Activated CD4-positive, alpha-beta T cell treated with anti-CD3 and anti-CD28 coated beads, Interleukin-2, amount 10 ng/mL, durations not matched to agents 24 days and 14 days (primary cell): ENCODE data around the gene RAB35. TPM values are rescaled to one million over a fixed set of nuclear protein-coding genes. Genes with fewer than 3 reads are reported as not detected.
A peak's percentile ranks its signal among the peaks of the same experiment; 100 is the strongest.

Experiments
- DNase-seq: peaks from one replicate; pipeline ENCODE4 v3.0.0; 2022
- H3K27ac Mint-ChIP-seq: one replicate; pipeline ENCODE4 v1.8.0; 2022; ENCODE audit warnings: mild to moderate bottlenecking, mixed read lengths
- H3K27me3 Mint-ChIP-seq: one replicate; pipeline ENCODE4 v1.8.0; 2022; ENCODE audit warnings: mixed read lengths
- H3K36me3 Mint-ChIP-seq: one replicate; pipeline ENCODE4 v1.8.0; 2022; ENCODE audit warnings: low read depth, mild to moderate bottlenecking, mixed read lengths
- H3K4me1 Mint-ChIP-seq: one replicate; pipeline ENCODE4 v1.8.0; 2021; ENCODE audit warnings: mixed read lengths
- H3K4me3 Mint-ChIP-seq: one replicate; pipeline ENCODE4 v1.8.0; 2022; ENCODE audit warnings: mild to moderate bottlenecking, moderate library complexity, mixed read lengths
- H3K9me3 Mint-ChIP-seq: one replicate; pipeline ENCODE4 v1.8.0; 2021; ENCODE audit warnings: mixed read lengths
- intact Hi-C: fragments of 100-400 bp; cut with micrococcal nuclease; formaldehyde crosslinking; loops from one replicate; pipeline ENCODE4 v1.15.1; 2023
- total RNA-seq: library from RNA; stranded (reverse); gene quantifications from 2 replicates; pipeline ENCODE4 v1.2.3, GENCODE V29; 2022

RAB35 gene
- total RNA-seq, 1 donor from 2014 or later, result 83.3 TPM

- Mint-ChIP-seq H3K27me3 (no peaks in the 10 kb centered on the region), H3K36me3 (peaks cover 54% of the 10 kb centered on the region), H3K4me3 (peak overlapping the region; percentile 12), H3K9me3 (no peaks in the 10 kb centered on the region), H3K4me1 (peaks cover 47% of the 10 kb centered on the region), H3K27ac (peak overlapping the region; percentile 89)
- intact Hi-C loops, result loop anchor here (10.0 kb wide), 1 partner anchor 155 kb away; the partner anchor contains the start of gene PXN
- no peak for DNase-seq
Observed at GRCh38 chr12:120109570-120110267, 6.8 kb downstream of the RAB35 start.

GRCh38 chr12:120106151-120106550, 10.4 kb downstream of the RAB35 start:
- intact Hi-C loops, result no loop called here
- no peaks in the 10 kb centered on the region for H3K27me3 Mint-ChIP-seq
- no peak overlapping the region for H3K27ac Mint-ChIP-seq
- H3K4me1 Mint-ChIP-seq, result peaks cover 34% of the 10 kb centered on the region
- DNase-seq, result no peak
- H3K4me3 Mint-ChIP-seq, result no peak overlapping the region
- peaks cover 49% of the 10 kb centered on the region for H3K36me3 Mint-ChIP-seq
- H3K9me3 Mint-ChIP-seq, result no peaks in the 10 kb centered on the region

- no peak overlapping the region for H3K27ac Mint-ChIP-seq
- no peak for DNase-seq
- intact Hi-C loops, result no loop called here
- H3K4me3 Mint-ChIP-seq, result no peak overlapping the region
- peaks cover 20% of the 10 kb centered on the region for H3K4me1 Mint-ChIP-seq
- H3K9me3 Mint-ChIP-seq, result no peaks in the 10 kb centered on the region
- H3K27me3 Mint-ChIP-seq, result no peaks in the 10 kb centered on the region
- H3K36me3 Mint-ChIP-seq, result peaks cover 46% of the 10 kb centered on the region
Observed at GRCh38 chr12:120103371-120103770, 13.2 kb downstream of the RAB35 start.

GRCh38 chr12:120103044-120103338, 13.6 kb downstream of the RAB35 start:
- H3K27ac Mint-ChIP-seq, result no peak overlapping the region
- H3K4me3 Mint-ChIP-seq, result no peak overlapping the region
- intact Hi-C loops, result no loop called here
- DNase-seq, result no peak
- peaks cover 46% of the 10 kb centered on the region for H3K36me3 Mint-ChIP-seq
- no peaks in the 10 kb centered on the region for H3K9me3 Mint-ChIP-seq
- peaks cover 20% of the 10 kb centered on the region for H3K4me1 Mint-ChIP-seq
- no peaks in the 10 kb centered on the region for H3K27me3 Mint-ChIP-seq

GRCh38 chr12:120102189-120103043, 14.1 kb downstream of the RAB35 start:
- Mint-ChIP-seq H3K36me3 (peaks cover 46% of the 10 kb centered on the region), H3K4me1 (peaks cover 18% of the 10 kb centered on the region), H3K27me3 (no peaks in the 10 kb centered on the region), H3K4me3 (no peak overlapping the region), H3K9me3 (no peaks in the 10 kb centered on the region), H3K27ac (peak overlapping the region; percentile 25)
- DNase-seq, result no peak
- intact Hi-C loops, result no loop called here

GRCh38 chr12:120101617-120102016, 14.9 kb downstream of the RAB35 start:
- H3K9me3 Mint-ChIP-seq, result no peaks in the 10 kb centered on the region
- H3K27ac Mint-ChIP-seq, result peak overlapping the region; percentile 80
- peak overlapping the region; percentile 48 for H3K4me3 Mint-ChIP-seq
- H3K36me3 Mint-ChIP-seq, result peaks cover 45% of the 10 kb centered on the region
- no peaks in the 10 kb centered on the region for H3K27me3 Mint-ChIP-seq
- peaks cover 18% of the 10 kb centered on the region for H3K4me1 Mint-ChIP-seq
- intact Hi-C loops, result no loop called here
- no peak for DNase-seq

GRCh38 chr12:120101182-120101581, 15.4 kb downstream of the RAB35 start:
- Mint-ChIP-seq H3K9me3 (no peaks in the 10 kb centered on the region), H3K4me3 (peak overlapping the region; percentile 48), H3K36me3 (peaks cover 47% of the 10 kb centered on the region), H3K4me1 (peaks cover 17% of the 10 kb centered on the region), H3K27ac (peak overlapping the region; percentile 80), H3K27me3 (no peaks in the 10 kb centered on the region)
- intact Hi-C loops, result no loop called here
- DNase-seq, result no peak

GRCh38 chr12:120100630-120101029, 15.9 kb downstream of the RAB35 start:
- Mint-ChIP-seq H3K27me3 (no peaks in the 10 kb centered on the region), H3K36me3 (peaks cover 44% of the 10 kb centered on the region), H3K27ac (no peak overlapping the region), H3K9me3 (no peaks in the 10 kb centered on the region), H3K4me3 (no peak overlapping the region), H3K4me1 (peaks cover 17% of the 10 kb centered on the region)
- intact Hi-C loops, result no loop called here
- DNase-seq, result no peak

- H3K27ac Mint-ChIP-seq, result no peak overlapping the region
- DNase-seq, result no peak
Observed at GRCh38 chr12:120099738-120100137, 16.8 kb downstream of the RAB35 start.

GRCh38 chr12:120098756-120099470, 17.6 kb downstream of the RAB35 start:
- Mint-ChIP-seq H3K36me3 (peaks cover 33% of the 10 kb centered on the region), H3K4me3 (no peak overlapping the region), H3K27ac (no peak overlapping the region), H3K9me3 (no peaks in the 10 kb centered on the region), H3K27me3 (no peaks in the 10 kb centered on the region), H3K4me1 (peaks cover 14% of the 10 kb centered on the region)
- intact Hi-C loops, result no loop called here
- DNase-seq, result no peak

More at GRCh38 chr12:120099738-120100137, 16.8 kb downstream of the RAB35 start:
- intact Hi-C loops, result no loop called here
- Mint-ChIP-seq H3K27me3 (no peaks in the 10 kb centered on the region), H3K4me1 (peaks cover 14% of the 10 kb centered on the region), H3K36me3 (peaks cover 39% of the 10 kb centered on the region), H3K4me3 (no peak overlapping the region), H3K9me3 (no peaks in the 10 kb centered on the region)

GRCh38 chr12:120096671-120097202, 19.8 kb downstream of the RAB35 start:
- no peak overlapping the region for H3K4me3 Mint-ChIP-seq
- DNase-seq, result no peak
- H3K4me1 Mint-ChIP-seq, result peaks cover 9% of the 10 kb centered on the region
- intact Hi-C loops, result no loop called here
- H3K27ac Mint-ChIP-seq, result peak overlapping the region; percentile 40
- no peaks in the 10 kb centered on the region for H3K9me3 Mint-ChIP-seq
- H3K36me3 Mint-ChIP-seq, result peaks cover 41% of the 10 kb centered on the region
- H3K27me3 Mint-ChIP-seq, result no peaks in the 10 kb centered on the region

- H3K4me1 Mint-ChIP-seq, result peaks cover 4% of the 10 kb centered on the region
- intact Hi-C loops, result no loop called here
- H3K27me3 Mint-ChIP-seq, result no peaks in the 10 kb centered on the region
- H3K4me3 Mint-ChIP-seq, result no peak overlapping the region
- H3K36me3 Mint-ChIP-seq, result peaks cover 47% of the 10 kb centered on the region
- no peak overlapping the region for H3K27ac Mint-ChIP-seq
- no peak for DNase-seq
- no peaks in the 10 kb centered on the region for H3K9me3 Mint-ChIP-seq
Observed at GRCh38 chr12:120095736-120096135, 20.8 kb downstream of the RAB35 start.

- Mint-ChIP-seq H3K4me3 (no peak overlapping the region), H3K4me1 (peaks cover 4% of the 10 kb centered on the region), H3K36me3 (peaks cover 50% of the 10 kb centered on the region), H3K9me3 (no peaks in the 10 kb centered on the region), H3K27ac (no peak overlapping the region), H3K27me3 (no peaks in the 10 kb centered on the region)
- intact Hi-C loops, result no loop called here
- DNase-seq, result no peak
Observed at GRCh38 chr12:120095331-120095730, 21.2 kb downstream of the RAB35 start.

- intact Hi-C loops, result no loop called here
- H3K4me1 Mint-ChIP-seq, result peaks cover 1% of the 10 kb centered on the region
- H3K27ac Mint-ChIP-seq, result no peak overlapping the region
- no peaks in the 10 kb centered on the region for H3K27me3 Mint-ChIP-seq
- no peak overlapping the region for H3K4me3 Mint-ChIP-seq
- H3K36me3 Mint-ChIP-seq, result peaks cover 51% of the 10 kb centered on the region
- no peaks in the 10 kb centered on the region for H3K9me3 Mint-ChIP-seq
- no peak for DNase-seq
Observed at GRCh38 chr12:120094485-120094884, 22.1 kb downstream of the RAB35 start.
